Embryonic facial prominence (tissue), 1 donor: ENCODE measurements around the gene TSPAN6.

Source experiments
- DNase-seq: peaks from one replicate; pipeline ENCODE4 v3.0.0-alpha.2; 2016; ENCODE audit errors: extremely low spot score

The TSPAN6 gene

DNA sequence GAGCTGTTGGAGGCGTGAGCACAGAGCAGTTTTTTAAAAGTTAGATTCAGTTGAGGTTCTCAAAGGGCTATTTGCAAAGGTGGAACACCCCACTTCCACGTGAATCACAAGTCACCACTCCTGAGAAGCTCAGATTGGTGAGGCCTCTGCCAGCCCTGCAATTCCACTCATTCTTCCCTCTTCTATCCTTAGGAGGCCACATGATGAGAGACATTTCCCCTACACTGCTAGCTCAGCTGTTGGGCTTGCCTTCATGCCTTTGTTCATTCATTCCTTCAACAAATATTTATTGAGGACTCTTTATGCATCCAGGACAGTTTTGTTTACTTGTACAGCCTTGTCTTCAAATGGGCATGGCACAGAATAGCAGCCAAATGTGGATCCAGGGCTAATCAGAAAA is 11.1 kb upstream of the TSPAN6 start:
- no peak for DNase-seq

DNA sequence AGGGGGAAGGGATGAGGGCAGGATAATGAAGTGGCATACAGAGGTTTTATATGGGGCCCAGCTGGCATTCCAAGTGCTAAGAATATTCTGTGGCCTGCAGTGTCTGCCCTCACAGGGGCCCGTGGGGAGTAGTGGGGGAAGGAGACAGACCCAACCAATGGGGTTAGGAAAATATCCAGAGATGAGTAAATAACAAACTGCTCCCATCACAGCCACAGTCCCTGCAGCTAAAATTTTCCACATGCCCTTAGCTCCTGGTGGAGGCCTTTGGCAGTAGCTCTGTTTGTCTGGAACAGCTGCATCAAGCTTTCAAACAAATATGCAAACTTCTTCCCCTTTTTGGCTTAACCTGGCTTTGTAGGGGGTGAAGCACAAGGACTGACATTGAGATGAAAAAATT is 10.5 kb upstream of the TSPAN6 start:
- DNase-seq = no peak

DNA sequence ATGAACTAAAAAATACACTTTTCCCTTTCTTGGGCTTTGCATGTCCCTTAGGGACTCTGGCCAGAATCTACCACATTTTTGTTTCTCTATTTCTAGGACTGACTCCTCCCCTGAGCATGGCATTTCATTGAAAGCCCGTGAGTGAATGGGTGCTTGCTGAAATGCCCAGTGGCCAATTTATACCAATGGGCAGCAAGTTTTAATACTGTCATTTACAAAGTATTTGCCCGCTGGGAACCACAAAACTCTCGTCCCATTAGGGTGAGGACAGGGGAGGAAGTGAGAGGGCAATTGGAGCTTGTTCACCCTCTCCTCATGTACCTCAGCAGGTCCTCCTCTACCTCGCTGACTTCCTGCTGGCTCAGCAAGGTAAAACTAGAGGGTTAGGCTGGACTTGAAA is 8.5 kb upstream of the TSPAN6 start:
- no peak for DNase-seq

DNA sequence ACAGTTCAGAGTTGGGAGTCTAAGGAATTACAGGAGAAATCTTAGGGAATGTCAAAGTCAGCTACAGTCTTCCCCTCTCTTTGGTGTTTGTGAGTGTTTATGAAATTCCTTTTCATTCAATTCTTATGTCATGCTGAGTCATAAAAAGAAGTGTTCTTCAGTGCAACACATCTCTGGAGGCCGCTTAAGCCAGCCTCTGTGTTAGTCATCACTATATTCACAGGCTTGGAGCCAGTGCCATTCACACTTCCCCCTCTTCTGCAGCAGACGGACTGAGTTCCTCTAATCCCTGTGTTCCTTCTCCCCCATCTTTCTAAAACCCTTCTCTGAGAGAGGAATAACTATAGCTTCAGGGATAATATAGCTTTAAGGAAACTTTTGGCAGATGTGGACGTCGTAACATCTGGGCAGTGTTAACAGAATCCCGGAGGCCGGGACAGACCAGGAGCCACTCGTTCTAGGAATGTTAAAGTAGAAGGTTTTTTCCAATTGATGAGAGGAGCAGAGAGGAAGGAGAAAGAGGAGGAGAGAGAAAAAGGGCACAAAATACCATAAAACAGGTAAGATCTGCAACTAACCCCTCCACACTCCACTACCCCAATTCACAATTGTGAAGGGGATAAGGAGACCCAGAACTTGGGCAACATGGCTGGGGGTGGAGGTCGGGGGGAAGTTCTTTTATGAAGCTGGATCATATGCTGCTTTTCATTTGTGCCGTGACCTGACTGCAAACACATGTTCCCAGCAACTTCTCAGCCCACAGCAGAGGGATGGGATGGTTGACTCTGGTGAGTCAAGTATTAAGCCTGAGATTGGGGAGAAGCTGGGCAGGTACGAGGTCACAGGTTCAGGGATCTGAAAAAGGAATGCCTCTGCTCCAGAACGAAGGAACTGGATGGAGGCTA is 7.6 kb upstream of the TSPAN6 start, which contains the start of gene SRPX2:
Gene SRPX2 (plus strand): TSS at position 244 of the 905 bp plus-strand sequence. CDS start 2,124 bp downstream, outside the sequence.
- DNase-seq = no peak

DNA sequence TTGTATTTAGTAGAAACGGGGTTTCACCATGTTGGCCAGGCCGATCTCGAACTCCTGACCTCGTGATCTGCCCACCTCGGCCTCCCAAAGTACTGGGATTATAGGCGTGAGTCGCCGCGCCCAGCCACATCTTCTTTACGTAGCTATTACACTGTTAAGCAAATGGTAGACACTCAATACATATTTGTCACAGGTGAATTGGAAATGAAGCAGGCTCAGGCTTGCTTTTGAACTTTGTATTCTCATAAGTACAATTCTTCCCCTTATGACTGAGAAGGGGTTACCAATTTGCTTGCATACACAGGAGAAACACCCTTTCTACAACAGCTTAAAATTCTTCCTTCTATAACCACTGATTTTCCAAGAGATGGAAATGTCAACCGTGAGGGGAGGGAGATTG is 6.6 kb upstream of the TSPAN6 start:
- DNase-seq = no peak

DNA sequence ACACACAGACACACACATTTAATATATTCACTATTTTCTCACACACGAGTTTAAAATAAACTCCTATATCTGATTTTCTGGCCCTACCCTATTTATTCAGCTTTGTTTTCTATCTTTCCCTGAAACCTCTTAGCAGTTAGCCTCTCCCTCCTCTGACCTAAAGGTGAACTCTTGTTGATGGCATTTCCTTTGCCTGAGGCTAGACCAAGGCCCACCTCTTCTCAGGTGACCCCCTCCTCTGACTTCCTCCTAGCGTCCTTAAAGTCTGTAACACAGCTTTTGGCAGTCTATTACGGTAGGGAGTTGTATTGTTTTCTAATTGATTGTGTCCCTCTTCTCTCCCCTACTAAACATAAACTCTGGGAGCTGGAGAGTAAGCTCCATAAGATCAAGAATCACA is 5.7 kb upstream of the TSPAN6 start:
- DNase-seq = no peak

DNA sequence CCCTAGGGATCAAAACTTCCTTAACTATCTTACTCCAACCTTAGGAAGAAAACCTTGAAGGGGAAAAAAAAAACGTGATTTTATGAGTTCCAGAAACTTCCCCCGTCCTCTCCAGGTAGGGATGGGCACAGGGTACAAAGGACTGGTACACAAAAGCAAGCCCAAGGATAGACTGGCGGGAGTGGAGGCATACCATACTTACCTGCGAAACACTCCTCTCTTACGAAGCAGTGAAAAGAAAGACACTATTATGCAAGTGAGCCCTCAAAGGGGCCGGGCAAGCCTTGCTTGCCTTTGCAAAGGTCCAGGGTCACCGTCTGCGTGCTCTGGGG is 651 bp downstream of the TSPAN6 start:
- DNase-seq = no peak

DNA sequence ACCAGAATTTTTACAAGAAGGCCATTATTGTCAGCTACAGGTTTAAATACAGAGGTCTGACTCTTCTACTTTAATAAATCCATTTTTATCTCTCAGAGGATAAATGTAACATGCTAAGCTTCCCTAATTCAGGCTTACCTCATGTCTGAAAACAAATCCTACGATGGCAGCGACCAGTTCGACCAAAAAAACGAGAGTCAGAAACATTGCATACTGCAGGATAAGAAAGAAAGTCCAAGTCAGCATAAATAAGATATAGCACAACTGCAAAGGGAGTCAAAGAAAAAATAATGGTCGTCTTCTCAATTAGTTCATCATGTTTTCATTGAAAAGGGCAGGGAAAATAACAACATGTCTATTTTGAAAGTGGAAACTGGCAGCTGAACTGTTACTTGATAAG is 1.6 kb downstream of the TSPAN6 start:
- DNase-seq = no peak

DNA sequence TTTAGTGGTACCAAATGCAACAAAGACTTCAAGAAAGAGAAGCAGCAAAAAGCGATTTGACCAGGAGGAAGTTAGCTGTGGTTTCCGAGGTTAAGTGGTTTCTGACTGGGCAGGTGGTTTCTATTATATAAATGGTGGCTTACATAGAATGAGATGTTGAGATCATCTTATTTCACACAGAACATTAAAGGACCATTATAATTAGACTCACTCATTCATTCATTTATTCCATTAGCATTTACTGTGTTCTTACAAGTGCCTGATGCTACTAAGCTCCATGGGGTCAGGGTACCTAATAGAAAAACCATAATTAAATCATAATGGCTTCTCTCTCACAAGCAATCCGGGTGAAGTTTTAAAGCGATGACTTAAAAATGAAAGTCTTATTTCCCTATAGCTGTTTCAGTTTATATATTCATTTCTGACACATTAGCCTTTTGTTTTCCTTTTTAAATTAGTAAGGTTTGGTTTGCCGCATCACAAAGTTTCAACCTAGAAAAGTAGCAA is 10.6 kb downstream of the TSPAN6 start:
- DNase-seq = no peak

DNA sequence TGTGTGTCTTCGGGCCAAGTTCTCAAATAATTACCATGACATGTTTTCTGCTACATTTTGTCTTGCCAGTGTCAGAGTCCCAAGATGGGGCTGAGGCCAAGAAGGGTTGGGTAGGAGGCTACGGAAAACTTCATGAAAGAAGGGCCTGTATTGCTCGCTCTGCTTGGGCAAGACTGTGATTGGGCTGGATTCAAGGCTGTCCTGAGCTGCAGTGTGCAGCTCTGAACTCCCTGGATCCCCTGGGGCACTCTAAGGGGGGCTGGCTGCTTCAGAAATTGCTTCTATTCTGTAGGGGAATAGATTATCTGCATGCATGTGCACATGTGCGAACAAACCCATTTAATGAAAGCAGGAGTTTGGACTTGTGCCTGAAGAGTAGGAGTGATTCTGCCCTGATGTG is 13.6 kb downstream of the TSPAN6 start:
- no peak for DNase-seq

DNA sequence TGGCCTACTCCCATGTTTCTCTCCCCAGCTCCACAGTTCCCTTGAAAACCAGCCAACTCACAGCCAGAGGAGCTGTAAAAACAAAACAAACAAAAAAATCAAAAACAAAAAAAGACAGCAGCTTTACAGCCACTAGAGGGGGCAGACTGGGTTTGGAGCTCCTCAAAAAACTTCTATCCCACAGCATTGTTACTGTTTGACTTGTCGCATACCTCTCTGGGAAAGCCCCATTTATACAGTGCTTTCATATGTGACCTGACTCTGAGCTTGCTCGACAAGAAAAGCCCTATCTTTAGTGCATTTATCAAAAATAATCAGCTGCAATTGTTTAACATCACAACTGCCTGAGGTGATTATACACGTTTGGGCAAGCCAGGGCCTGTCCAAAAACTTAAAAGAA is 21.6 kb downstream of the TSPAN6 start:
- DNase-seq = peak; percentile 9

DNA sequence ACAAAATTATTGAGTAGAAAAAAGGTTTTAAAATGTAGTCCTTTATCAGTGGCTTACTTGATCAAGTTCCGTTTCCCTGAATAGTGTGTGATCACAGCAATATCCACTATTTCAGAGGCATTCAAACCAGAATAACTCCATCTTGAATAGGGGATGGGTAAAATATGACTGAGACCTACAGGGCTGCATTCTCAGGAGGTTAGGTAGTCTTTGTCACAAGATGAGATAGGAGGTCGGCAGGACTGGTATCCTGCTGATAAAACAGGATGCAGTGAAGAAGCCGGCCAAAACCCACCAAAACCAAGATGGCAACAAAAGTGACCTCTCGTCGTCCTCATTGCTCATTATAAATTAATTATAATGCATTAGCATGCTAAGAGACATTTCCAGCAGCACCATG is 24.7 kb downstream of the TSPAN6 start:
- no peak for DNase-seq

DNA sequence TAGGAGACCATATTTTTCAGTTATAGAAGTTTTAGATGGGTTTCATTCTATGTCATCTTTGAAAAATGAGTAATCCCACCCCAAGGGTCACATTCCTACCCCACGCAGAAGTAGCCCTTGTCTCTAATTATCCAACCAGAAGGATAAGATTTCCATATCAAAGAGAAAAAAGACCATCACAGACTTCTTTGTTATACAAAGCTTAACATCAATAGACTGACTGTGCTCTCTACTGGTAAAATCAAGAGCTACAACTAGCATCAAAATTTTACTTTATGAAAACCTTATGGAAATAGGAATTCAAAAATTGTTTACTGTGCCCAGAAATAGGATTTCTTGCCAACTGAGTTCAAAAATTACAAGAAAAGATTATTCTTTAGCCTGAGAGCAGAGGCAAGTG is 27.0 kb downstream of the TSPAN6 start:
- no peak for DNase-seq

DNA sequence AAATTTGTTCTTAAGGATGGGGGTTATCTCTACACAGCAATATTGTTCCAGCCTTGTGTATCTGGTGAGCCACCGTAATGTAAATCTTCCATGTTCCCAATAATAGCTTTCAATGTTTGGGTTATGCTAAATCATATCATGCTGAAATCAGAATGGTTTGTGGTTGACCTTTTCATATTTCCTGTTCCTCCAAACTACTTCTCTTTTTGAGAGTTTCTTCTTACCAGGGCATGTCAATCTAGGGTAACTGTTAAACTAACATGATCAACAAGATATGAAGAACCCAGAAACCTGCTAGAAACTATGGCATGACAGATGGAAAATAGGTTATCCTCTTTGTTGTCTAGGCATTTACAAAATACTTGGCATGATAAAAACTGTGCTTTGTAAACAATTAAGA is 29.9 kb downstream of the TSPAN6 start:
- no peak for DNase-seq

DNA sequence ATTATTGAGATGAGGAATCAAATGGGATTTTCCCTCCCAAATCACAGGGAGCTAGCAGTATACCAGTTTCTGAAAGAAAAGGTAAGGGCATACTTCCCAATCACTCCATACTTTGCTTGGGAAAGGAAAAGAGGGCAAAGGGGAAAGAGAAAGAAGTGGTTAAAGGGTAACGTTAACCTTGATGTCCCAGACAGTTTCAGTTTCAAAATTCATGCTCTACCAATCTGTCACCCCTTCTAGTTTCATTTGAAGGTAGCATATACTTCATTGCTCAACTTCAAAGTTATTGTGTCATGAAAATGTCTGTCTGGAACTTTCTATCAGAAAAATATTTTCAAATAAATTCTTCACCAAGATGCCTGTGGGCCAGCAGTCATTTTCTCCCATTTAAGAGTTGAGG is 35.8 kb downstream of the TSPAN6 start:
- no peak for DNase-seq

DNA sequence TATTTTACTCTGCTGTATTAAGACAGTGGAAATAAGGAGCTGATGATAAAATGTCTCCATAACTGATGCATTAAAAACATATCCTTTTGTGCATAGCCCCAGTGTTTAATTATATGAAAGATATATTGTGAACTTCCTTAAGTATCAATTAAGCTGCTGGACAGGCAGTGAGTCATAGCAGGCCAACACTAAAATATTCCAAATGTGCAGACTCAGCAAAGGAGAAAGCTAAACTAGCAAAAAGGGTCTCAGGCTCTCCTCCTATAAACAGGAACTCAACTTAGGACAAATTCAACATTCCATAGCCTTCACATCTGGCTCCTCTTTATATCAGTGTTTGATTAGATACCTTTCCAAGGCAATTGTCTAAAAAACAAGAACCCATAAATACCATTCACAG is 36.3 kb downstream of the TSPAN6 start:
- DNase-seq = no peak

DNA sequence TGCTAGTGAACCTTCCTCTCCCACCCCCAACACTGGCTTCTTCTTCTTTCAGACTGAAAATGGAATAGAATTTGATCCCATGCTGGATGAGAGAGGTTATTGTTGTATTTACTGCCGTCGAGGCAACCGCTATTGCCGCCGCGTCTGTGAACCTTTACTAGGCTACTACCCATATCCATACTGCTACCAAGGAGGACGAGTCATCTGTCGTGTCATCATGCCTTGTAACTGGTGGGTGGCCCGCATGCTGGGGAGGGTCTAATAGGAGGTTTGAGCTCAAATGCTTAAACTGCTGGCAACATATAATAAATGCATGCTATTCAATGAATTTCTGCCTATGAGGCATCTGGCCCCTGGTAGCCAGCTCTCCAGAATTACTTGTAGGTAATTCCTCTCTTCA is 37.1 kb downstream of the TSPAN6 start:
- DNase-seq = no peak

DNA sequence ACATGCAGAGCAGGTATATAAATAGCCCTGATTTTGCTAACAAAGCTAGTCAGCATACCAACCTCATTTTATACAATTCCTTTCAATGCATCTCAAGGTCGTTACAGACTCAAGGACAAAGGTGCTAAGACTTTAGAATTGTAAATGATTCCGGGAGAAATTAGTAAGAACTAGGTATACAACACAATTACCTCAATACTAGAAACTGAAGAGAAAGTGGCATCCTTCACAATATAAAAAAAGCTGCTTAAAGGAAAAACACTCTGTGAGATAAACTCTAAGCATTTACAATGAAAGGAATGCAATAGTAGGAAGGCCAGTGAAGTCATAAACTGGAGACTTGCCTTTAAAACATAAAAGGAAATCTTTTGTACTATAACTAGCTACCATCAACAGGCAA is 40.0 kb downstream of the TSPAN6 start:
- DNase-seq = no peak

DNA sequence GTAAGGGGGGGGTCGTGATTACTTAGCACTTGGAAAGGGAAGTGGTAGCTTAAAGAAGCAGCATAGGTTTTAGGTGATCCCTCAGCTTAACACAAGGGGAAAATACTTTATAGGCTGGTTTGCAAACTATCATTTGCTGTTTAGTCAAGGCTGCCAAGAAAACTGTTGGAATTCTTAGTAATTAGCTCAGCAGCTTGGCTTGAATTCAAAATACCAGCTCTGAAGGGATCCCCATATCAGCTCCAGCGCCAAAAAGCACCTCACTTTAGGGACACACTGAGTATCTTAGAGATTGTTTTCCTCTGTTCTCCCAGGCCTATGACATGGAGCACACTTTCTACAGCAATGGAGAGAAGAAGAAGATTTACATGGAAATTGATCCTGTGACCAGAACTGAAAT is 43.0 kb downstream of the TSPAN6 start:
- no peak for DNase-seq

DNA sequence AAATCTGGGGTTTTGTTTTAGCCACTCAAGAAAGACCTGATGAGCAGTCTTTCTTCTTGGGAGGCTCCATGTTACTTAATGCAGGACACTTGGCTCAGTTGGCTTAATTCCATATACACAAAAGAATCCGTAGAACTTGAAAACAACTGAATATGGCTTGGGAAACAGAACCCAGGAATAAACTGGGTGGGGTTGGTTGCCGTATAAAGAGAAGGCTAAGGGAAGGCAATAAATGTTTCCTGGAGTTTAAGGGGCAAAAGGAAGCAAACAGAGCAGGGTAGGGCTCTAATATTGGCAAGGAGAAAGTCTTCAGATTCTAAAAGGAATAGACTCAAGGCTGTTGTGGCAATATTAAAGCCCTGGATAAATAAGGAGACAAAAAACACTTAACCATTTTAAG is 43.5 kb downstream of the TSPAN6 start:
- DNase-seq = no peak

DNA sequence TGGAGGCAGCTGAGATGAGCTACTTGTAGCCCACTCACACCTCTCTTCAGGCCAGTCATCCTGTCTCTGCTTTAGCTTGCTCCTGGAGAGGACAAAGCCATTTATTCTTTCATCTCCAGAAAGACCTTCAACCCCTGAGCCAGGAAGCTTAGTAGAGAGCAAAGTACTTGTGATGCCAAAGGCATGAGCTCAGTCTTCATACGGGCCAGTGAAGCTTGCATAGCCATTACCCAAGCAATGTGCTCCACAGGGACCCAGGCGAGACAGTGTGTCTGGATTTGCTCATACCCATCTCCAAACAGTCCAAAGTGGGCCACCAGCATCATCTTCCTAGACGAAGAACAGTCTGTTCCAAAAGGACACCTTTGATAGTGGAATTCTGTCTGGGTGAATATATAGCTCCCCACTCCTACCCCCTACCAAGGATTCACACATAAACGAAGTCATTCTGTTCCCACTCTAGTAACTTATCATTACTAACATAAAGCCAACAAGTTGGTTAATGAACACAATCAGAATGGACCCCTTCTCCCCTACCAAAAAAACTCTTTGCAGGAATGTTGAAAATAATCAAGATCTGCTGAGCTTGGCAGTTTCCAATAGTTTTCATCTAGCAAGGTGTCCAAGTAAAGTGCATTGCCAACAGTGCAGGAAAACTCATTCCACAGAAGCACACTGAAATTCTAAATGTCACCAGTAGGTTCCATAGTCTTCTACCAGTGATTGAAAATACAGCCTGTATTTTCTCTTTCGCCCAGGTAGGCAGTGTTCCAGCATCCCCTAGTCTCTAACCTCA is 45.2 kb downstream of the TSPAN6 start:
- DNase-seq = no peak

DNA sequence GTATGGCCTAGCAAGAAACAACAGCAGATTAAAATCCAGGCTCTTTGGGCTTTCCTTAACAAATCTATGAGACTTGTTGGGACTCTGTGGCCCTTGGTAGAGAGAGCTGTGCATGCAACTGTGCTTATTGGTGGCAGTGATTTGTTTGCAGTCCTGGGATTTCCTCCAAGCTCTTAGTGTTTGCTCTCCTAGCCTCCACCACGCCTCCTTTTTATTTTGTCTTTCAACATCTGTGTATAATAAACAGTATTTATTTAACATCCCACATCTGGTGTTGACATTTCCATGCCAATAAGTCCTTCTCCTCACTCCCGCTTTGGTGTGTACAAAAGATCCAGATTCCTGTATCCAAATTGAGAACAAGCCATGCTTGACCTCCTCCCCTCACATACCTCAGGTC is 48.7 kb downstream of the TSPAN6 start:
- DNase-seq = no peak

DNA sequence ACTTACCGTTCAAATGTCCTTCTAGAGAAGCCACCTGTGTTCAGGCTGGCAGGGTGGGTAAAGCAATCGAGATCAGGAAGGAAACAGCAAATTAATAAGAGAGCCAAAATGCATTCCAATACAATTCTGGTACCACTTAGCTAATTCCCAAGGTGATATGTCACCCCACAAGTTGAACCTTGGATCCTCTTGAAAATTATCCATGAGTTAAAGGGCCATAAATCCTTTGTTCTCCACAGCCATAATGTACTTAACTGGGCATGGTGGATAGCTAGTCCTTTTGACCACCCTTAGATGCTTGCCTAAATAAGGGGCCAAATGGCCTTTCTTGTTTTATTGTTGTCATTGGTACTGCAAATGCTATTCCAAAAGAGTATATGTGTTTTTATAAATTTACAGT is 49.9 kb downstream of the TSPAN6 start:
- no peak for DNase-seq
